Measurements from ENCODE around the gene TMX1.

TMX1 gene

DNA sequence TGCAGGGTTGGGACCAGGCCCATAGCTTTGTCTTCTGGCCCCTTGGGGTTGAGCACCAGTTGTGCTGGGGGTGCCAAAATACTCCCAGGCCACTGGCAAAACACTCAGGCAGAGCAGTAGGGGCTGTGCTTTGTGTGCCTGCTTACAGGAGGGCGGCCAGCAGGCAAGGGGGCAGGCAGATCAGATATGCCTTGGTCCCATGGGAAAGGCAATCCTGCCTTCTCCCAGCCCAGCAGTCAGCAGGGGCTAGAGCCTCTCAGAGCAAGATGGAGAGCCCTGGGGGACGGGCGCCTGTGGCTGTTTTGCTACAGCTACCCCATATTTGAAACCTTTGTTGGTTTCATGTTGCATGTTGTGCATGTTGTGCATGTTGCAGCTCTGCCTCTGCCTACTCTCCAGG is 36.2 kb upstream of the TMX1 start:
- TF ChIP-seq, protein P1, sequence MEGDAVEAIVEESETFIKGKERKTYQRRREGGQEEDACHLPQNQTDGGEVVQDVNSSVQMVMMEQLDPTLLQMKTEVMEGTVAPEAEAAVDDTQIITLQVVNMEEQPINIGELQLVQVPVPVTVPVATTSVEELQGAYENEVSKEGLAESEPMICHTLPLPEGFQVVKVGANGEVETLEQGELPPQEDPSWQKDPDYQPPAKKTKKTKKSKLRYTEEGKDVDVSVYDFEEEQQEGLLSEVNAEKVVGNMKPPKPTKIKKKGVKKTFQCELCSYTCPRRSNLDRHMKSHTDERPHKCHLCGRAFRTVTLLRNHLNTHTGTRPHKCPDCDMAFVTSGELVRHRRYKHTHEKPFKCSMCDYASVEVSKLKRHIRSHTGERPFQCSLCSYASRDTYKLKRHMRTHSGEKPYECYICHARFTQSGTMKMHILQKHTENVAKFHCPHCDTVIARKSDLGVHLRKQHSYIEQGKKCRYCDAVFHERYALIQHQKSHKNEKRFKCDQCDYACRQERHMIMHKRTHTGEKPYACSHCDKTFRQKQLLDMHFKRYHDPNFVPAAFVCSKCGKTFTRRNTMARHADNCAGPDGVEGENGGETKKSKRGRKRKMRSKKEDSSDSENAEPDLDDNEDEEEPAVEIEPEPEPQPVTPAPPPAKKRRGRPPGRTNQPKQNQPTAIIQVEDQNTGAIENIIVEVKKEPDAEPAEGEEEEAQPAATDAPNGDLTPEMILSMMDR (IDR thresholded peaks at IDR 0.05; ENCODE audit: insufficient read depth, low read length, poor library complexity, severe bottlenecking): no peak
- TF ChIP-seq EZH2phosphoT487 (conservative IDR thresholded peaks at IDR 0.05; ENCODE audit: low read length): no peak
- Histone ChIP-seq H3K9me3 (ENCODE audit: insufficient read depth, low read length) (no peaks in the 10 kb centered on the region), H3K36me3 (ENCODE audit: low read length) (no peaks in the 10 kb centered on the region), H3K4me3 (ENCODE audit: insufficient read depth, low read length, poor library complexity, severe bottlenecking) (no peak overlapping the region), H3K27me3 (ENCODE audit: low read length) (no peaks in the 10 kb centered on the region), H4K20me1 (ENCODE audit: low read depth, low read length) (no peaks in the 10 kb centered on the region), H3K27ac (ENCODE audit: low read depth, low read length) (no peak overlapping the region), H2AFZ (ENCODE audit: low read depth, low read length, severe bottlenecking) (no peak overlapping the region), H3K9ac (ENCODE audit: low read length) (no peak overlapping the region), H3K9me2 (replicated peaks; ENCODE audit: insufficient read depth, low read length) (no peaks in the 10 kb centered on the region), H3F3A (ENCODE audit: insufficient read depth) (no peaks in the 10 kb centered on the region), H3K4me2 (ENCODE audit: low read depth, low read length, poor library complexity, severe bottlenecking) (no peak overlapping the region), H3K79me2 (ENCODE audit: insufficient read depth, low read length) (no peaks in the 10 kb centered on the region)

DNA sequence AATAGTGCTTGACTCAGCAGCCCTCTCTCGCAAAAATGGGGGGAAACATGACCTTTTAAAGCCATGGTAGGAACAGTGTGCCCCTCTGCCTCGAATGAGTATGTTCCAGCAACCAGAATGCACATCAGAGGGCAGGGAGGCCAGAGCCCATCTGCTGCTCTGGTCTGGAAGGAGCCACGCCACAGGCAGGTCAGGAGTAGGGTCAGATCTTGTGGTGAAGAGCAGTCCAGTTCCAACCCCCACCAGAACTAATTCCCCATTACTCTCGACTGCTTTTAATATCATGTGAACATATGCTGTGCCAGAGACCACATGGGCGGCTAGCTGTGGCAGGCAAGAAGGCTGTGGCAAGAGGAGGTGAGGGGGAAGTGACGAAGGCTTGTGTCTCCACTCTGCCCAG is 34.6 kb upstream of the TMX1 start:
- no peaks in the 10 kb centered on the region for H3K9me2 ChIP-seq (replicated peaks; ENCODE audit: insufficient read depth, low read length)
- no peak overlapping the region for H2AFZ ChIP-seq (ENCODE audit: low read depth, low read length, severe bottlenecking)
- no peak overlapping the region for H3K4me2 ChIP-seq (ENCODE audit: low read depth, low read length, poor library complexity, severe bottlenecking)
- H3K27ac ChIP-seq (ENCODE audit: low read depth, low read length): no peak overlapping the region
- no peaks in the 10 kb centered on the region for H3F3A ChIP-seq (ENCODE audit: insufficient read depth)
- no peaks in the 10 kb centered on the region for H3K79me2 ChIP-seq (ENCODE audit: insufficient read depth, low read length)
- H3K36me3 ChIP-seq (ENCODE audit: low read length): no peaks in the 10 kb centered on the region
- H3K9ac ChIP-seq (ENCODE audit: low read length): no peak overlapping the region
- TF ChIP-seq, protein P1 (IDR thresholded peaks at IDR 0.05; ENCODE audit: insufficient read depth, low read length, poor library complexity, severe bottlenecking): no peak
- no peak for TF ChIP-seq EZH2phosphoT487 (conservative IDR thresholded peaks at IDR 0.05; ENCODE audit: low read length)
- no peaks in the 10 kb centered on the region for H4K20me1 ChIP-seq (ENCODE audit: low read depth, low read length)
- no peak overlapping the region for H3K4me3 ChIP-seq (ENCODE audit: insufficient read depth, low read length, poor library complexity, severe bottlenecking)
- H3K9me3 ChIP-seq (ENCODE audit: insufficient read depth, low read length): no peaks in the 10 kb centered on the region
- no peaks in the 10 kb centered on the region for H3K27me3 ChIP-seq (ENCODE audit: low read length)

DNA sequence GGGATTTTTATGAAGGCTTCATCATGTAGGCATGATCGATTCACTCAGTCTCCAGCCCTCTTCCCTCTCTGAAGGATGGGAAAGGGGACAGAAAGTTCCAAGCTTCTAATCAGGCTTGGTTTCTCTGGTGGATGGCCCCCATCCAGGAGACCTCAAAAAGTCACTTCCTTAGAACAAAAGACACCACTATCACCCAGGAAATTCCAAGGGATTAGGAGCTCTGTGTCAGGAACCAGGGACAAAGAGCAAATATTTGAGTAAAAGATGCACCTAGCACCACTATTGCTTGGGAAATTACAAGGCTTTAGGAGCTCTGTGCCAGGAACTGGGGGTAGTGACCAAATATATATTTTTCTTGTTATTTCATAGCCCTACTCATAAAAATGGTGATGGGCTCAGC is 33.6 kb upstream of the TMX1 start:
- no peaks in the 10 kb centered on the region for H3K27me3 ChIP-seq (ENCODE audit: low read length)
- H2AFZ ChIP-seq (ENCODE audit: low read depth, low read length, severe bottlenecking): no peak overlapping the region
- no peak overlapping the region for H3K27ac ChIP-seq (ENCODE audit: low read depth, low read length)
- H3K4me3 ChIP-seq (ENCODE audit: insufficient read depth, low read length, poor library complexity, severe bottlenecking): no peak overlapping the region
- no peaks in the 10 kb centered on the region for H3K9me3 ChIP-seq (ENCODE audit: insufficient read depth, low read length)
- no peaks in the 10 kb centered on the region for H4K20me1 ChIP-seq (ENCODE audit: low read depth, low read length)
- no peaks in the 10 kb centered on the region for H3F3A ChIP-seq (ENCODE audit: insufficient read depth)
- no peaks in the 10 kb centered on the region for H3K9me2 ChIP-seq (replicated peaks; ENCODE audit: insufficient read depth, low read length)
- no peak for TF ChIP-seq EZH2phosphoT487 (conservative IDR thresholded peaks at IDR 0.05; ENCODE audit: low read length)
- TF ChIP-seq, protein P1 (IDR thresholded peaks at IDR 0.05; ENCODE audit: insufficient read depth, low read length, poor library complexity, severe bottlenecking): no peak
- no peak overlapping the region for H3K4me2 ChIP-seq (ENCODE audit: low read depth, low read length, poor library complexity, severe bottlenecking)
- H3K9ac ChIP-seq (ENCODE audit: low read length): no peak overlapping the region
- no peaks in the 10 kb centered on the region for H3K36me3 ChIP-seq (ENCODE audit: low read length)
- no peaks in the 10 kb centered on the region for H3K79me2 ChIP-seq (ENCODE audit: insufficient read depth, low read length)
